Progenitor cell of endocrine pancreas (in vitro differentiated cells): Measurements from ENCODE around the gene TCP11L2. TPM values are rescaled to one million over a fixed set of nuclear protein-coding genes. Genes with fewer than 3 reads are reported as not detected.

Experiments
- DNase-seq: peaks from one replicate; pipeline ENCODE4 v3.0.0; 2021; ENCODE audit warnings: low spot score; ENCODE audit not compliant: unreplicated experiment
- H3K27ac Mint-ChIP-seq: 2 replicates; pipeline ENCODE4 v1.8.0; 2021; ENCODE audit warnings: mild to moderate bottlenecking, moderate library complexity, mixed read lengths
- H3K27me3 Mint-ChIP-seq: 2 replicates; pipeline ENCODE4 v1.8.0; 2021; ENCODE audit warnings: mixed read lengths
- H3K36me3 Mint-ChIP-seq: 2 replicates; pipeline ENCODE4 v1.8.0; 2022; ENCODE audit warnings: mixed read lengths; ENCODE audit not compliant: insufficient read depth
- H3K4me1 Mint-ChIP-seq: 2 replicates; pipeline ENCODE4 v1.8.0; 2021; ENCODE audit warnings: low read depth, mixed read lengths
- H3K4me3 Mint-ChIP-seq: 2 replicates; pipeline ENCODE4 v1.8.0; 2021; ENCODE audit warnings: low read depth, mild to moderate bottlenecking, moderate library complexity, mixed read lengths
- H3K9me3 Mint-ChIP-seq: 2 replicates; pipeline ENCODE4 v1.8.0; 2021; ENCODE audit warnings: low read depth, mixed read lengths
- CTCF ChIP-seq: fragments of 200-600 bp; sonication (generic); IDR thresholded peaks from one replicate; pipeline ENCODE4 v1.5.0; 2021; ENCODE audit warnings: antibody characterized with exemption, mild to moderate bottlenecking; ENCODE audit not compliant: unreplicated experiment
- total RNA-seq: library from RNA; stranded (reverse); gene quantifications from 2 replicates; pipeline ENCODE4 v1.2.1, GENCODE V29; 2021

TCP11L2 gene
- total RNA-seq, 1 donor from 2014 or later = 16.1 TPM

GRCh38 chr12:106276032-106276740, 26.3 kb upstream of the TCP11L2 start:
- Mint-ChIP-seq H3K4me1 (peaks cover 37% of the 10 kb centered on the region), H3K4me3 (no peak overlapping the region), H3K27me3 (peaks cover 26% of the 10 kb centered on the region), H3K27ac (no peak overlapping the region), H3K36me3 (no peaks in the 10 kb centered on the region), H3K9me3 (no peaks in the 10 kb centered on the region)
- DNase-seq = no peak
- TF ChIP-seq CTCF = no peak

- no peak overlapping the region for H3K4me3 Mint-ChIP-seq
- no peaks in the 10 kb centered on the region for H3K36me3 Mint-ChIP-seq
- peaks cover 2% of the 10 kb centered on the region for H3K9me3 Mint-ChIP-seq
- no peak for DNase-seq
- H3K27me3 Mint-ChIP-seq = peaks cover 30% of the 10 kb centered on the region
- H3K27ac Mint-ChIP-seq = no peak overlapping the region
- TF ChIP-seq CTCF = no peak
- peaks cover 34% of the 10 kb centered on the region for H3K4me1 Mint-ChIP-seq
Measured at GRCh38 chr12:106280106-106280505, 22.4 kb upstream of the TCP11L2 start.

- Mint-ChIP-seq H3K4me1 (peaks cover 30% of the 10 kb centered on the region), H3K27ac (no peak overlapping the region), H3K36me3 (no peaks in the 10 kb centered on the region), H3K9me3 (peaks cover 2% of the 10 kb centered on the region), H3K4me3 (no peak overlapping the region), H3K27me3 (peaks cover 31% of the 10 kb centered on the region)
- DNase-seq = no peak
- TF ChIP-seq CTCF = no peak
Measured at GRCh38 chr12:106281056-106281782, 21.3 kb upstream of the TCP11L2 start.

GRCh38 chr12:106281804-106282203, 20.7 kb upstream of the TCP11L2 start:
- Mint-ChIP-seq H3K36me3 (no peaks in the 10 kb centered on the region), H3K4me3 (no peak overlapping the region), H3K9me3 (peaks cover 2% of the 10 kb centered on the region), H3K4me1 (peaks cover 29% of the 10 kb centered on the region), H3K27ac (no peak overlapping the region), H3K27me3 (peaks cover 31% of the 10 kb centered on the region)
- TF ChIP-seq CTCF = no peak
- no peak for DNase-seq

- H3K27ac Mint-ChIP-seq = no peak overlapping the region
- no peaks in the 10 kb centered on the region for H3K36me3 Mint-ChIP-seq
- peaks cover 29% of the 10 kb centered on the region for H3K27me3 Mint-ChIP-seq
- no peak for DNase-seq
- H3K9me3 Mint-ChIP-seq = peaks cover 2% of the 10 kb centered on the region
- no peak overlapping the region for H3K4me3 Mint-ChIP-seq
- peak; percentile 81 for TF ChIP-seq CTCF
- H3K4me1 Mint-ChIP-seq = peaks cover 22% of the 10 kb centered on the region
Measured at GRCh38 chr12:106282457-106283097, 20.0 kb upstream of the TCP11L2 start.
